ENCODE measurements around the gene IL26. TPM values are rescaled to one million over a fixed set of nuclear protein-coding genes. Genes with fewer than 3 reads are reported as not detected.

The IL26 gene
- polyA plus RNA-seq, 2 of the 4 experiments (the other 2 are of a cell fraction), result not detected

- TF ChIP-seq GATA3 (IDR thresholded peaks at IDR 0.05; ENCODE audit: borderline replicate concordance) (no peak), HES2 (IDR thresholded peaks at IDR 0.05) (no peak), NPAS2 (CRISPR knock-in tag; IDR thresholded peaks at IDR 0.05; ENCODE audit: borderline replicate concordance) (no peak), RARB (CRISPR knock-in tag; IDR thresholded peaks at IDR 0.05) (no peak)
Observed at GRCh38 chr12:68229956-68230355, 4.3 kb upstream of the IL26 start (continued).

- FAIRE-seq (no peak), DNase-seq (ENCODE audit: low read depth in 1 of 2, low spot score in 1 of 2) (no peak), ATAC-seq (no peak)
- no peak overlapping the region for H3K27ac ChIP-seq
- no peaks in the 10 kb centered on the region for H3K4me1 ChIP-seq
- no peaks in the 10 kb centered on the region for H3K9me3 ChIP-seq
- WGBS (ENCODE audit: missing lambda C conversion rate), result 54% methylated on average over 3 of the region's 3 CpGs
- TF ChIP-seq MAZ (IDR thresholded peaks at IDR 0.05; ENCODE audit: borderline replicate concordance, low read depth, low read length) (no peak), MYC (IDR thresholded peaks at IDR 0.05; ENCODE audit: borderline replicate concordance, low read length) (no peak), EP300 (IDR thresholded peaks at IDR 0.05) (no peak), FOSL2 (IDR thresholded peaks at IDR 0.05) (no peak), FOSL2 (CRISPR knock-in tag; IDR thresholded peaks at IDR 0.05) (no peak), RARB (CRISPR knock-in tag; IDR thresholded peaks at IDR 0.05) (no peak), MAX (IDR thresholded peaks at IDR 0.05) (no peak), KDM1A (IDR thresholded peaks at IDR 0.05; ENCODE audit: low read depth) (no peak), CHD4 (IDR thresholded peaks at IDR 0.05; ENCODE audit: borderline replicate concordance) (no peak), ZSCAN20 (CRISPR knock-in tag; IDR thresholded peaks at IDR 0.05) (no peak), CHD2 (IDR thresholded peaks at IDR 0.05; ENCODE audit: low read length, partially characterized antibody) (no peak), RCOR1 (IDR thresholded peaks at IDR 0.05; ENCODE audit: low read depth, low read length) (no peak), CEBPB (IDR thresholded peaks at IDR 0.05) (no peak), NFE2L2 (conservative IDR thresholded peaks at IDR 0.05; ENCODE audit: low read length) (no peak), ZNF302 (CRISPR knock-in tag; IDR thresholded peaks at IDR 0.05) (no peak)
- H3K4me2 ChIP-seq, result no peak overlapping the region
- CTCF ChIA-PET, result no interaction called here
- POLR2A ChIA-PET, result no interaction called here
- no peak overlapping the region for H3K4me3 ChIP-seq
Observed at GRCh38 chr12:68227356-68227755, 1.7 kb upstream of the IL26 start.

- H3K4me2 ChIP-seq, result no peak overlapping the region
- ATAC-seq (no peak), DNase-seq (ENCODE audit: low read depth in 1 of 2, low spot score in 1 of 2) (no peak), FAIRE-seq (no peak)
- no peak overlapping the region for H3K4me3 ChIP-seq
- H3K27ac ChIP-seq, result no peak overlapping the region
- no peak for TF ChIP-seq ZSCAN20 (CRISPR knock-in tag; IDR thresholded peaks at IDR 0.05)
- no peak for TF ChIP-seq USF2 (IDR thresholded peaks at IDR 0.05)
- TF ChIP-seq BCL3 (IDR thresholded peaks at IDR 0.05), result no peak
- WGBS (ENCODE audit: missing lambda C conversion rate), result 13% methylated on average over 3 of the region's 3 CpGs
- no peaks in the 10 kb centered on the region for H3K9me3 ChIP-seq
- H3K4me1 ChIP-seq, result no peaks in the 10 kb centered on the region
- POLR2A ChIA-PET, result no interaction called here
- CTCF ChIA-PET, result interaction anchor here (1.7 to 6.4 kb wide), 4 partner anchors 8 to 96 kb away, joined by 7 to 61 read pairs (median 21); no protein-coding TSS in a partner anchor
Observed at GRCh38 chr12:68224613-68225285, 861 bp downstream of the IL26 start.

Data from A549 (cell line).